ENCODE data around the gene TBC1D28. TPM values are rescaled to one million over a fixed set of nuclear protein-coding genes. Genes with fewer than 3 reads are reported as not detected.
"Not testable (repeated sequence)": the region's sequence is repeated elsewhere in the genome, so short reads cannot be mapped to it uniquely, and the experiment has no call there.

Gene TBC1D28
- total and polyA plus RNA-seq, 2 donors (not counting 1 experiment from before 2014, with no cell fraction given), result not detected

DNA sequence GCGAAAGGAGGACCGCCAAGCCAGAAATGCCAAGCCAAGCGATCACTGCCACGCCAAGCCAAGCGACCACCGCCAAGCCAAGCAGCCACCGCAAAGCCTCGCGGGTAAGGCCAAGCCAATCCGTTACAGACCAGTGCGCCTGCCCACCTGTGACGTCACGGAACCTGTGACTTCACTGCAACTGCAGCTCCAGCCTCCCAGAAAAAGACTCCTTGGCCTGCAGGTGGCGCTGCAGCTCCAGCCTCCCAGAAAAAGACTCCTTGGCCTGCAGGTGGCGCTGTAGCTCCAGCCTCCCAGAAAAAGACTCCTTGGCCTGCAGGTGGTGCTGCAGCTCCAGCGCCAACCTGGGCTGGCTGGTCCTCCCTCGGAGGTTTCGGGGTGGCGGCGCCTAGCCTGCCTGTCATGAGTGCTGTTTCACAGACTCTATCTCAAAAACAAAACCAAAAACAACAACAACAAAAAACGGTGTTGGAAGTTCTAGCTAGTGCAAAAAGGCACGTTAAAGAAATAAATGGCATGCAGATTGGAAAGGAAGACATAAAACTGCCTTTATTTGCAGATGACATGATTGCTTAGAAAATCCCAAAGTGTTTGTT, 18.6 kb downstream of the TBC1D28 start:
- H3K27me3 ChIP-seq (ENCODE audit: control insufficient read depth, insufficient read depth, low read length); H3K4me1 ChIP-seq (ENCODE audit: control insufficient read depth, extremely low read depth, insufficient read depth, low read length); H3K9ac ChIP-seq (ENCODE audit: insufficient read depth, low read length); H3K36me3 ChIP-seq (ENCODE audit: control insufficient read depth, insufficient read depth, low read length); H3K79me2 ChIP-seq (ENCODE audit: control insufficient read depth, insufficient read depth, low read length); H4K20me1 ChIP-seq (ENCODE audit: control insufficient read depth, extremely low read depth, insufficient read depth, low read length); H3K9me3 ChIP-seq (ENCODE audit: control insufficient read depth, insufficient read depth, low read depth, low read length): not testable (repeated sequence)
- DNase-seq (ENCODE audit: low read depth in 2 of 2), result peak; percentile 56 to 86
- H3K4me2 ChIP-seq (ENCODE audit: extremely low read depth, insufficient read depth, low read length), result peak overlapping the region; percentile 51
- TF ChIP-seq, protein P1, sequence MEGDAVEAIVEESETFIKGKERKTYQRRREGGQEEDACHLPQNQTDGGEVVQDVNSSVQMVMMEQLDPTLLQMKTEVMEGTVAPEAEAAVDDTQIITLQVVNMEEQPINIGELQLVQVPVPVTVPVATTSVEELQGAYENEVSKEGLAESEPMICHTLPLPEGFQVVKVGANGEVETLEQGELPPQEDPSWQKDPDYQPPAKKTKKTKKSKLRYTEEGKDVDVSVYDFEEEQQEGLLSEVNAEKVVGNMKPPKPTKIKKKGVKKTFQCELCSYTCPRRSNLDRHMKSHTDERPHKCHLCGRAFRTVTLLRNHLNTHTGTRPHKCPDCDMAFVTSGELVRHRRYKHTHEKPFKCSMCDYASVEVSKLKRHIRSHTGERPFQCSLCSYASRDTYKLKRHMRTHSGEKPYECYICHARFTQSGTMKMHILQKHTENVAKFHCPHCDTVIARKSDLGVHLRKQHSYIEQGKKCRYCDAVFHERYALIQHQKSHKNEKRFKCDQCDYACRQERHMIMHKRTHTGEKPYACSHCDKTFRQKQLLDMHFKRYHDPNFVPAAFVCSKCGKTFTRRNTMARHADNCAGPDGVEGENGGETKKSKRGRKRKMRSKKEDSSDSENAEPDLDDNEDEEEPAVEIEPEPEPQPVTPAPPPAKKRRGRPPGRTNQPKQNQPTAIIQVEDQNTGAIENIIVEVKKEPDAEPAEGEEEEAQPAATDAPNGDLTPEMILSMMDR (conservative IDR thresholded peaks at IDR 0.05 in 1 of 2, IDR thresholded peaks at IDR 0.05 in 1 of 2; ENCODE audit: low read depth in 1 of 2, low read length in 2 of 2), result peak; percentile 79 to 82
- peak overlapping the region in 2 of 4 experiments; percentile 13 to 54 for H3K4me3 ChIP-seq (replicated peaks in 1 of 4; ENCODE audit: control extremely low read depth in 1 of 4, insufficient read depth in 1 of 4, low read depth in 3 of 4, low read length in 4 of 4)
- peak overlapping the region; percentile 33 for H2AFZ ChIP-seq (ENCODE audit: low read length)
- H3K27ac ChIP-seq (ENCODE audit: insufficient read depth, low read length), result peak overlapping the region; percentile 34

DNA sequence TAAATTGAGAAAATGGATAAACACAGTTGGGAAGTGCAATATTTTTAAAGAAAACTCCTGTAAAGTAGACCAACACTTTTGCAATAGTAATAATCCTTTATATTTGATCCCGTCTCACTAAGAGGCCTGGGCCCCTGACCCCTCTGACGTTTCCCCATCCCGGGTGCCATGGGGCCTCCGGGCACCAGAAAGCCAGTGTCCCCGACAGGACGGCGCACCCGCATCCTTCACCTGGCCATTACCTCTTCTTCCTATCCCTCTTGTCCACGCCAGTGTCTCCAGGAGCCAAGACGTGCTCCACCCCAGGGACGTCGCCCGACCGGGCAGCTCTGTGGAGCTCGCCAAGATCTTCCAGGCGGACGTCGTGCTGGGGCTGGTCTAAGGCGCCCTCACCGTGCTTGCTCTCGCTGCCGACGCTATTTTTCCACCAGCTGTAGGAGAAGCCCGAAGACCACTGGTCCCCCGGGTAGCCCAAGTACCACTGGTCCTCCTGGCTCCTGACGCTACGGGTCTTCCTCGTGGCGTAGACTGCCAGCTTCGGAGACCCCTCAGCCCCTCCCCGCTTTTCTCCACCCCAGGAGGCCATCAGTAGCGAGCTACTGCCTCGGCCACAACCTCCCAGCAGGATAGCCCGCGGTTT, 19.2 kb downstream of the TBC1D28 start:
- H3K4me1 ChIP-seq (ENCODE audit: control insufficient read depth, extremely low read depth, insufficient read depth, low read length); H3K36me3 ChIP-seq (ENCODE audit: control insufficient read depth, insufficient read depth, low read length); H3K9me3 ChIP-seq (ENCODE audit: control insufficient read depth, insufficient read depth, low read depth, low read length); H3K79me2 ChIP-seq (ENCODE audit: control insufficient read depth, insufficient read depth, low read length); H2AFZ ChIP-seq (ENCODE audit: low read length); H3K27me3 ChIP-seq (ENCODE audit: control insufficient read depth, insufficient read depth, low read length); H4K20me1 ChIP-seq (ENCODE audit: control insufficient read depth, extremely low read depth, insufficient read depth, low read length); DNase-seq (ENCODE audit: low read depth in 2 of 2); H3K4me2 ChIP-seq (ENCODE audit: extremely low read depth, insufficient read depth, low read length): not testable (repeated sequence)
- H3K27ac ChIP-seq (ENCODE audit: insufficient read depth, low read length), result peak overlapping the region; percentile 34
- H3K9ac ChIP-seq (ENCODE audit: insufficient read depth, low read length), result peak overlapping the region; percentile 20
- peak overlapping the region in 3 of 4 experiments; percentile 14 to 55 (median 54) for H3K4me3 ChIP-seq (replicated peaks in 1 of 4; ENCODE audit: control extremely low read depth in 1 of 4, insufficient read depth in 1 of 4, low read depth in 3 of 4, low read length in 4 of 4)

DNA sequence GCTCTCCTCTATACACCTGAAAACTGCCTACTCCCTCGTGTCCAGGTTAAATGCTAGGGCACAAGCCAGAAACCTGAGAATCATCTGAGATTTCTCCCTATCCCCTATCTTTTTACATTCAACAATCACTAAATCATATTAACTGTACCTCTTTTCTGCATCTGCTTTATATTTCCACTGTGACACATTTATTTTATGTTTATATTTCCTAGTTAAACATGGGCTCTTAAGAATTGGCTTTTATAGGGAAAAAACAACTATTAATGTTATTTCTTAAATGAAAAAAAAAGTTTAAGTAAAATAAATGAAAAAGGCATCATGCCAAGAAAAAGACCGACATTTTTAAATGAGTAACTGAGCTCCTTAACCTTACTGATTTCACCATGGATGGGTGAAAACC, 26.6 kb downstream of the TBC1D28 start:
- not testable (repeated sequence) for H4K20me1 ChIP-seq (ENCODE audit: control insufficient read depth, extremely low read depth, insufficient read depth, low read length); H2AFZ ChIP-seq (ENCODE audit: low read length); H3K4me3 ChIP-seq (replicated peaks in 1 of 4; ENCODE audit: control extremely low read depth in 1 of 4, insufficient read depth in 1 of 4, low read depth in 3 of 4, low read length in 4 of 4); DNase-seq (ENCODE audit: low read depth in 2 of 2); H3K4me2 ChIP-seq (ENCODE audit: extremely low read depth, insufficient read depth, low read length); H3K36me3 ChIP-seq (ENCODE audit: control insufficient read depth, insufficient read depth, low read length); H3K79me2 ChIP-seq (ENCODE audit: control insufficient read depth, insufficient read depth, low read length); H3K9ac ChIP-seq (ENCODE audit: insufficient read depth, low read length); H3K27ac ChIP-seq (ENCODE audit: insufficient read depth, low read length); H3K9me3 ChIP-seq (ENCODE audit: control insufficient read depth, insufficient read depth, low read depth, low read length); H3K4me1 ChIP-seq (ENCODE audit: control insufficient read depth, extremely low read depth, insufficient read depth, low read length); H3K27me3 ChIP-seq (ENCODE audit: control insufficient read depth, insufficient read depth, low read length)

DNA sequence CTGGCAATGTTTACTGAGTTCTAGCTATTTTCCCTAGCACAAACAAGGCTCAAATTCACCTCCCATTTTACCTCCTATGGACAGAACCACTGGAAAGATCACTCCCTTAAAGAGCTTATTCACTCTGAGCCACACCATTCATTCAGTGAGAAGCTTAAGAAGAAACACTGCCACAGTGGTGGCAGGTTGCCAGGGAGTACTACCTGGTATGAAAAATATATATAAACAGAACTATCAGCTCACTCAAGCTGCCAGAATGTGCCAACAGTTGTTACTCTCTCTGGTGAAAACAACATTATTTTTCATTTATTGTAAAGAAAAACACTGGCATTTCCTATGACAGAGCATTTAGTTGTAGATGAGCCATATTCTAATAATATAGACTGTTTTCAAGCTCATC, 31.2 kb downstream of the TBC1D28 start:
- H3K27ac ChIP-seq (ENCODE audit: insufficient read depth, low read length); H2AFZ ChIP-seq (ENCODE audit: low read length); H4K20me1 ChIP-seq (ENCODE audit: control insufficient read depth, extremely low read depth, insufficient read depth, low read length); H3K4me1 ChIP-seq (ENCODE audit: control insufficient read depth, extremely low read depth, insufficient read depth, low read length); H3K36me3 ChIP-seq (ENCODE audit: control insufficient read depth, insufficient read depth, low read length); DNase-seq (ENCODE audit: low read depth in 2 of 2); H3K79me2 ChIP-seq (ENCODE audit: control insufficient read depth, insufficient read depth, low read length); H3K27me3 ChIP-seq (ENCODE audit: control insufficient read depth, insufficient read depth, low read length); H3K9me3 ChIP-seq (ENCODE audit: control insufficient read depth, insufficient read depth, low read depth, low read length); H3K4me3 ChIP-seq (replicated peaks in 1 of 4; ENCODE audit: control extremely low read depth in 1 of 4, insufficient read depth in 1 of 4, low read depth in 3 of 4, low read length in 4 of 4); H3K9ac ChIP-seq (ENCODE audit: insufficient read depth, low read length); H3K4me2 ChIP-seq (ENCODE audit: extremely low read depth, insufficient read depth, low read length): not testable (repeated sequence)

DNA sequence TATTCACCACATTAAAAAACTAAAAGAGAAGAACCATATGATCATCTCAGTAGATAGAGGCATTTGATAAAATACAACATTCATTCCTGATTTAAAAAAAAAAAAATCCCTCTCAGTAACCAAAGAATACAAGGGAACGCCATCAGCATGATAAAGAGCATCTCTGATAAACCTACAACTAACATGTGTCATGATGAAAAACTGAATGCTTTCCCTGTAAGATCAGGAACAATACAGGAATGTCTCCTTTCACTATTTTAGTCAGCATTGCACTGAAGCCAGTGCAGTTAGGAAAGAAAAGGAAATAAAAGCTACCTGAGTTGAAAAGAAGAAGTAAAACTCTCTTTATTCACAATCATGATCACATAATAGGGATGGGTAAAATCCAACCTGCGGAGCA, 51.1 kb downstream of the TBC1D28 start:
- H3K9me3 ChIP-seq (ENCODE audit: control insufficient read depth, insufficient read depth, low read depth, low read length); DNase-seq (ENCODE audit: low read depth in 2 of 2); H3K79me2 ChIP-seq (ENCODE audit: control insufficient read depth, insufficient read depth, low read length); H3K4me1 ChIP-seq (ENCODE audit: control insufficient read depth, extremely low read depth, insufficient read depth, low read length); H3K9ac ChIP-seq (ENCODE audit: insufficient read depth, low read length); H4K20me1 ChIP-seq (ENCODE audit: control insufficient read depth, extremely low read depth, insufficient read depth, low read length); H2AFZ ChIP-seq (ENCODE audit: low read length); H3K36me3 ChIP-seq (ENCODE audit: control insufficient read depth, insufficient read depth, low read length); H3K4me3 ChIP-seq (replicated peaks in 1 of 4; ENCODE audit: control extremely low read depth in 1 of 4, insufficient read depth in 1 of 4, low read depth in 3 of 4, low read length in 4 of 4); H3K27me3 ChIP-seq (ENCODE audit: control insufficient read depth, insufficient read depth, low read length); H3K27ac ChIP-seq (ENCODE audit: insufficient read depth, low read length); H3K4me2 ChIP-seq (ENCODE audit: extremely low read depth, insufficient read depth, low read length): not testable (repeated sequence)

Measured in fibroblast of lung (primary cell).